ENCODE data around the gene RASIP1. TPM values are rescaled to one million over a fixed set of nuclear protein-coding genes. Genes with fewer than 3 reads are reported as not detected.

RASIP1 gene, protein sequence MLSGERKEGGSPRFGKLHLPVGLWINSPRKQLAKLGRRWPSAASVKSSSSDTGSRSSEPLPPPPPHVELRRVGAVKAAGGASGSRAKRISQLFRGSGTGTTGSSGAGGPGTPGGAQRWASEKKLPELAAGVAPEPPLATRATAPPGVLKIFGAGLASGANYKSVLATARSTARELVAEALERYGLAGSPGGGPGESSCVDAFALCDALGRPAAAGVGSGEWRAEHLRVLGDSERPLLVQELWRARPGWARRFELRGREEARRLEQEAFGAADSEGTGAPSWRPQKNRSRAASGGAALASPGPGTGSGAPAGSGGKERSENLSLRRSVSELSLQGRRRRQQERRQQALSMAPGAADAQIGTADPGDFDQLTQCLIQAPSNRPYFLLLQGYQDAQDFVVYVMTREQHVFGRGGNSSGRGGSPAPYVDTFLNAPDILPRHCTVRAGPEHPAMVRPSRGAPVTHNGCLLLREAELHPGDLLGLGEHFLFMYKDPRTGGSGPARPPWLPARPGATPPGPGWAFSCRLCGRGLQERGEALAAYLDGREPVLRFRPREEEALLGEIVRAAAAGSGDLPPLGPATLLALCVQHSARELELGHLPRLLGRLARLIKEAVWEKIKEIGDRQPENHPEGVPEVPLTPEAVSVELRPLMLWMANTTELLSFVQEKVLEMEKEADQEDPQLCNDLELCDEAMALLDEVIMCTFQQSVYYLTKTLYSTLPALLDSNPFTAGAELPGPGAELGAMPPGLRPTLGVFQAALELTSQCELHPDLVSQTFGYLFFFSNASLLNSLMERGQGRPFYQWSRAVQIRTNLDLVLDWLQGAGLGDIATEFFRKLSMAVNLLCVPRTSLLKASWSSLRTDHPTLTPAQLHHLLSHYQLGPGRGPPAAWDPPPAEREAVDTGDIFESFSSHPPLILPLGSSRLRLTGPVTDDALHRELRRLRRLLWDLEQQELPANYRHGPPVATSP
- 0.42 to 0.98 TPM (median 0.45 TPM) in 5 replicates for total RNA-seq (2022; extraction: Qiagen RNA extraction)

DNA sequence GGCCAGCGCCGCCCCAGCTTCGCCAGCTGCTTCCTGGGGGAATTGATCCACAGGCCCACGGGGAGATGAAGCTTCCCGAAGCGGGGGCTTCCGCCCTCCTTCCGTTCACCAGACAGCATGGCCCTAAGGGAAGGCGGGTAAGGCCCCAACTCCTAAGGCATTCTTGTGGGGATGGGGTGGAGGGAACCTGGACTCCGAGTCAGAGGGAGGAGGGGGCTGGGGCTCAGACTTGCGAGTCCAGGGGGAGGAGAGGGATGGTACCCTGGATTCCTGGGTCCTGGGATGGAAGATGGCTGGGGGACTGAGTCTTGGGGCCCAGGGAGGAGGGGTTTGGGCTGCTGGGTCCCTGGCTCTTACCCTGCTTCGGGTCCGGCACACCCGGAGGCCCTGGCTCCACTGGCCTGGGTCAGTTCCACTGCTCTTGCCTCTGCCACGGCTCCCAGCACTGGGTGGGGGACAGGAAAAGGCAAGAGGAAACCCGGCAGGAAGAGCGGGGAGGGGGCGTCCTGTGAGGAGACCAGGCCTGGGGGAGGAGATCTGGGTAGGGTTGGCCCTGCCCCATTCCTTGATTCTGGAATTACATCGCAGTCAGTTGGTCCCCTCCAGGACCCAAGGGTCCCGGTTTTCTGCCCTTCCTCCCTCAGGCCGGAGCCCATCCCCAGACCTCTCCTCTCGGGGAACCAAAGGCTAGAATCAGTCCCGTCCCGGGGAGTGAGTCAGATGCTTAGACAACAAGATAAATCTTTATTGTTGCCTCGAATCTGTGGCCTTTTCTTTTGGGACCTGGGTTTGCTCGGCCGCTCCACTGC lies at the start of gene RASIP1:
Gene RASIP1 (minus strand): TSS at position 447 of the 809 bp plus-strand sequence. CDS start 328 bp downstream, at position 119.

DNA sequence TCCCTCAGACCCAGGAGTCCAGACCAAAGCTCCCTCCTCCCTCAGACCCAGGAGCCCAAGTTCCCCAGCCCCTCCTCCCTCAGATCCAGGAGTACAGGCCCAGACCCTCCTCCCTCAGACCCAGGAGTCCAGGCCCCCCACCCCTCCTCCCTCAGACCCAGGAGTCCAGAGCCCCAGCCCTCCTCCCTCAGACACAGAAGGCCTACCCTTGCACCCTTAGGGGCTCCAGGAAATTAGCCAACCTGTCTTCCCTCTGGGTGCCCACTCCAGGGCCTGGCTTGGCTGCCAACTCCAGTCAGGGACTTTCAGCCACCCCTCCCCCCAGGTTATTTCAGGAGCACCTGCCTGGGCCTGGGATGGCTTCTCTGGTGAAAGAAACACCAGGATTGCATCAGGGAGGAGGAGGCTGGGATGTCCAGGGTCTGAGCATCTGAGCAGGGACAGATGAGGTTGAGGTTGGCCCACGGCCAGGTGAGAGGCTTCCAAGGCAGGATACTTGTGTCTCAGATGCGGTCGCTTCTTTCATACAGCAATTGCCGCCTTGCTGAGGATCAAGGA lies 14.8 kb upstream of the RASIP1 start, which contains the start of gene FGF21:
Gene FGF21 (plus strand): TSS at position 441 of the 558 bp plus-strand sequence. CDS start 713 bp downstream, outside the sequence.

DNA sequence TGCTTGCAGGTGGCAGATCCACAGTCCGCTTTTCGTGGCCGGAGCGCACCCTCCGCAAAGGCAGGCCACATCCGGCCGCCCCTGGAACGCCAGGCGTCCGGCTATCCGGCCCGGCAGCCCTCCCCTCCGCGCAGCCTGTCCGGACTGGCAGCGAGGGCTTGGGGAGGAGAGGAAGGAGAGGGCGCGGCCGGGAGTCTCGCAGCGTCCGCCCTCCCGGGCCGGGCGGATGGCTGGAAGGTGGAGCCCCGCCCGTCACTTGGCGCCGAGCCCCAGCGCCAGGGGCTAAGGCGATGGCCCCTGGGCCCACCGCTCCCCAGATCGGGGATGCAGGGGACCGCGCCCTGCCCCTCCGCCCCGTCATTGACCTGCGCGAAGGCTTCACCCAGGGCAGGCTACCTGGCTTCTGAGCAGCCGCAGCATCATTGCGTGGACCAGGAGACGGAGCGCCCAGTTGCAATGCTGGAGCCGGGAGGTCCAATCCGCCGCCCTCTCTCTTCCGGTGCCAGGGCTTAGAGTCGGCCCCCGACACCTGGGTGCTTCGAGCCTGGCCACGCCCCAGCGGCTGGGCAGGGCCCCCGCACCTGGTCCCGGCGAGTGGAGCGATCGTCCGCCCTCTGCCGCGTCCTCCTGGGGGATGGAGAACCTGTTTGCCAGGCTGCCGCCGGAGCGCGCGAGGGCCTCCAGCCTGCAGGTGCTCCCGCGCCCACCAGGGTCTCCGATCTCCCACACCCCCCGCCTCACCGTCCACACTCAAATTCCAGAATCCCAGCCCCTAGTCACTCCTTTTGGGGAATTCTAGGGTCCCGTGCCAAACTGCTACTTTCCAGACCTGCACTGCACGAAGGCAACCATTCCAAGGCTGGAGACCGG lies 12.3 kb upstream of the RASIP1 start, which contains the start of gene FUT1:
Gene FUT1 (minus strand): TSS at position 146 of the 870 bp plus-strand sequence. CDS start 1,360 bp downstream, outside the sequence.

GRCh38 chr19:48746738-48747575 lies 6.5 kb upstream of the RASIP1 start, which contains the start of gene IZUMO1:
TSS of gene IZUMO1 (minus strand) at chr19:48746909. CDS start at chr19:48745859, 1,050 bp downstream.

GRCh38 chr19:48719263-48720171 lies 20.9 kb downstream of the RASIP1 start, which contains the start of gene MAMSTR:
TSS of gene MAMSTR (minus strand) at chr19:48719725. CDS start at chr19:48719031, 694 bp downstream.

GRCh38 chr19:48695743-48696352 lies 44.6 kb downstream of the RASIP1 start, which contains the start of gene FUT2:
TSS of gene FUT2 (plus strand) at chr19:48695971. CDS start at chr19:48702957, 6,986 bp downstream.

GRCh38 chr19:48672994-48673393 lies 67.4 kb downstream of the RASIP1 start, which contains the start of gene NTN5:
TSS of gene NTN5 (minus strand) at chr19:48673017. CDS start at chr19:48670986, 2,031 bp downstream.

Other genes with a start within 250 kb of the RASIP1 start
- 2.5 to 5.4 TPM (median 5.0 TPM) in 5 replicates for gene LMTK3, start 228.8 kb downstream of the RASIP1 start, total RNA-seq (2022; extraction: Qiagen RNA extraction)
- 13.7 to 18.5 TPM (median 15.6 TPM) in 5 replicates for gene SULT2B1, start 188.4 kb downstream of the RASIP1 start, total RNA-seq (2022; extraction: Qiagen RNA extraction)
- gene SPACA4, start 133.9 kb downstream of the RASIP1 start, total RNA-seq (2022; extraction: Qiagen RNA extraction) = 0.06 TPM in 1 of 5 replicates, not detected in the others
- 0.12 to 0.40 TPM (median 0.21 TPM) in 5 replicates for gene FAM83E, start 125.5 kb downstream of the RASIP1 start, total RNA-seq (2022; extraction: Qiagen RNA extraction)
- gene RPL18, start 121.4 kb downstream of the RASIP1 start, total RNA-seq (2022; extraction: Qiagen RNA extraction) = 3,280 to 3,604 TPM (median 3,357 TPM) in 5 replicates
- 10.1 to 17.9 TPM (median 15.0 TPM) in 5 replicates for gene SPHK2, start 121.1 kb downstream of the RASIP1 start, total RNA-seq (2022; extraction: Qiagen RNA extraction)
- gene DBP, start 103.2 kb downstream of the RASIP1 start, total RNA-seq (2022; extraction: Qiagen RNA extraction) = 1.4 to 2.6 TPM (median 1.9 TPM) in 5 replicates
- 6.9 to 11.7 TPM (median 9.4 TPM) in 5 replicates for gene CA11, start 94.4 kb downstream of the RASIP1 start, total RNA-seq (2022; extraction: Qiagen RNA extraction)
- gene NTN5, start 67.6 kb downstream of the RASIP1 start, total RNA-seq (2022; extraction: Qiagen RNA extraction) = 0.06 to 0.22 TPM (median 0.15 TPM) in 5 replicates
- not detected in 5 replicates for gene FUT2, start 44.6 kb downstream of the RASIP1 start, total RNA-seq (2022; extraction: Qiagen RNA extraction)
- gene MAMSTR, start 20.9 kb downstream of the RASIP1 start, total RNA-seq (2022; extraction: Qiagen RNA extraction) = 0.25 to 0.52 TPM (median 0.35 TPM) in 5 replicates
- gene IZUMO1, start 6.3 kb upstream of the RASIP1 start, total RNA-seq (2022; extraction: Qiagen RNA extraction) = not detected in 5 replicates
- gene FUT1, start 12.0 kb upstream of the RASIP1 start, total RNA-seq (2022; extraction: Qiagen RNA extraction) = 0.04 to 0.13 TPM (median 0.06 TPM) in 5 replicates
- gene FGF21, start 14.9 kb upstream of the RASIP1 start, total RNA-seq (2022; extraction: Qiagen RNA extraction) = not detected in 5 replicates
- gene BCAT2, start 70.4 kb upstream of the RASIP1 start, total RNA-seq (2022; extraction: Qiagen RNA extraction) = 51.3 to 63.4 TPM (median 60.9 TPM) in 5 replicates
- 12.4 to 16.1 TPM (median 13.9 TPM) in 5 replicates for gene HSD17B14, start 95.9 kb upstream of the RASIP1 start, total RNA-seq (2022; extraction: Qiagen RNA extraction)
- 1.2 to 1.6 TPM (median 1.4 TPM) in 5 replicates for gene PLEKHA4, start 128.0 kb upstream of the RASIP1 start, total RNA-seq (2022; extraction: Qiagen RNA extraction)
- 79.7 to 121 TPM (median 92.8 TPM) in 5 replicates for gene PPP1R15A, start 131.8 kb upstream of the RASIP1 start, total RNA-seq (2022; extraction: Qiagen RNA extraction)
- gene TULP2, start 158.1 kb upstream of the RASIP1 start, total RNA-seq (2022; extraction: Qiagen RNA extraction) = not detected in 5 replicates
- 206 to 233 TPM (median 208 TPM) in 5 replicates for gene NUCB1, start 159.7 kb upstream of the RASIP1 start, total RNA-seq (2022; extraction: Qiagen RNA extraction)
- 0.87 to 1.6 TPM (median 1.3 TPM) in 5 replicates for gene DHDH, start 193.1 kb upstream of the RASIP1 start, total RNA-seq (2022; extraction: Qiagen RNA extraction)
- gene BAX, start 214.3 kb upstream of the RASIP1 start, total RNA-seq (2022; extraction: Qiagen RNA extraction) = 283 to 383 TPM (median 335 TPM) in 5 replicates
- 16,772 to 23,411 TPM (median 18,179 TPM) in 5 replicates for gene FTL, start 224.7 kb upstream of the RASIP1 start, total RNA-seq (2022; extraction: Qiagen RNA extraction)

All from A549 treated with AZD2906 at 1 μM for 4 hours (cell line).